GM12878 (cell line): ENCODE measurements around the gene SLC5A1.

Source experiments
- CEBPB ChIP-seq, 2 experiments: fragments of 150-350 bp in 1 of 2; IDR thresholded peaks; 2 replicates each; pipeline ENCODE4 v1.6.1; 2012 to 2014; ENCODE audit warnings: low read depth in 2 of 2, low read length in 2 of 2, borderline replicate concordance in 1 of 2, inconsistent platforms in 1 of 2
- CEBPZ ChIP-seq: fragments of 150-350 bp; IDR thresholded peaks from 2 replicates; pipeline ENCODE4 v1.6.1; 2016; ENCODE audit warnings: low read depth, low read length
- CTCF ChIP-seq, 3 experiments: IDR thresholded peaks in 2 of 3; conservative IDR thresholded peaks in 1 of 3; 2 replicates each; pipeline ENCODE4 v1.5.1; 2011; ENCODE audit warnings: low read depth in 3 of 3, low read length in 3 of 3, mild to moderate bottlenecking in 3 of 3, control low read depth in 2 of 3, moderate library complexity in 2 of 3, inconsistent platforms in 1 of 3, mixed read lengths in 1 of 3; ENCODE audit not compliant: control insufficient read depth in 2 of 3, insufficient read depth in 1 of 3; ENCODE audit errors: extremely low read depth in 1 of 3
- EZH2 ChIP-seq: IDR thresholded peaks from 2 replicates; pipeline ENCODE4 v1.6.1; 2012; ENCODE audit warnings: low read depth, mild to moderate bottlenecking, control low read depth, inconsistent platforms, low read length, borderline replicate concordance; ENCODE audit not compliant: control insufficient read depth
- GABPA ChIP-seq: IDR thresholded peaks from 2 replicates; pipeline ENCODE4 v1.6.1; 2014; ENCODE audit warnings: antibody characterized with exemption, low read depth, mild to moderate bottlenecking, inconsistent platforms
- IRF3 ChIP-seq: fragments of 450-650 bp; IDR thresholded peaks from 2 replicates; pipeline ENCODE4 v1.6.1; 2014; ENCODE audit warnings: mild to moderate bottlenecking
- MLLT1 ChIP-seq: fragments of 450-650 bp; IDR thresholded peaks from 2 replicates; pipeline ENCODE4 v1.6.1; 2016; ENCODE audit warnings: mild to moderate bottlenecking
- MXI1 ChIP-seq: fragments of 150-350 bp; IDR thresholded peaks from 2 replicates; pipeline ENCODE4 v1.6.1; 2011; ENCODE audit warnings: low read depth, mild to moderate bottlenecking, inconsistent platforms, low read length, improper control_type of control experiment
- MYC ChIP-seq: IDR thresholded peaks from 2 replicates; pipeline ENCODE4 v1.6.1; 2011; ENCODE audit warnings: mild to moderate bottlenecking, low read length, moderate library complexity, inconsistent platforms; ENCODE audit not compliant: insufficient read depth, insufficient replicate concordance, insufficient read length, severe bottlenecking
- POLR2AphosphoS5 ChIP-seq: IDR thresholded peaks from 2 replicates; pipeline ENCODE4 v1.6.1; 2011; ENCODE audit warnings: mild to moderate bottlenecking, low read length, inconsistent platforms
- REST ChIP-seq: IDR thresholded peaks from 2 replicates; pipeline ENCODE4 v1.6.1; 2012; ENCODE audit warnings: mild to moderate bottlenecking, low read depth, low read length
- USF2 ChIP-seq: IDR thresholded peaks from 2 replicates; pipeline ENCODE4 v1.6.1; 2011; ENCODE audit warnings: low read depth, low read length, improper control_type of control experiment, borderline replicate concordance
- ZSCAN29 ChIP-seq: fragments of 450-650 bp; IDR thresholded peaks from 2 replicates; pipeline ENCODE4 v1.6.1; 2017; ENCODE audit warnings: mild to moderate bottlenecking, moderate library complexity

- TF ChIP-seq MXI1 = no peak
- TF ChIP-seq EZH2 = no peak
- TF ChIP-seq GABPA = no peak
- TF ChIP-seq REST = no peak
- no peak for TF ChIP-seq USF2
- peak in 2 of 3 experiments; percentile 15 to 34; a peak in 2 of 6 replicates for TF ChIP-seq CTCF (IDR thresholded peaks at IDR 0.05 in 2 of 3, conservative IDR thresholded peaks at IDR 0.05 in 1 of 3; ENCODE audit: control insufficient read depth in 2 of 3, extremely low read depth in 1 of 3, insufficient read depth in 1 of 3, low read depth in 3 of 3, low read length in 3 of 3)
- no peak for TF ChIP-seq IRF3
- TF ChIP-seq POLR2AphosphoS5 = no peak
- TF ChIP-seq CEBPB (IDR thresholded peaks at IDR 0.05; ENCODE audit: borderline replicate concordance in 1 of 2, low read depth in 2 of 2, low read length in 2 of 2) = no peak
- no peak for TF ChIP-seq ZSCAN29
- TF ChIP-seq CEBPZ = no peak
- no peak for TF ChIP-seq MLLT1
- no peak for TF ChIP-seq MYC
Observed at GRCh38 chr22:32123657-32124056, 80.6 kb downstream of the SLC5A1 start.
